ENCODE results near the gene CTDSPL2.

- TF ChIP-seq EGR1 (IDR thresholded peaks at IDR 0.05; ENCODE audit: borderline replicate concordance in 1 of 2, low read depth in 2 of 2, low read length in 2 of 2) (no peak), REST (IDR thresholded peaks at IDR 0.05; ENCODE audit: low read depth, low read length) (no peak)
Measured at GRCh38 chr15:44545913-44546802, 118.7 kb downstream of the CTDSPL2 start.

All from GM12878 (cell line).